Measurements from ENCODE around the gene HOXB1. TPM values are rescaled to one million over a fixed set of nuclear protein-coding genes. Genes with fewer than 3 reads are reported as not detected.

The HOXB1 gene
- total RNA-seq, 2 experiments from 2014 or later = not detected

DNA sequence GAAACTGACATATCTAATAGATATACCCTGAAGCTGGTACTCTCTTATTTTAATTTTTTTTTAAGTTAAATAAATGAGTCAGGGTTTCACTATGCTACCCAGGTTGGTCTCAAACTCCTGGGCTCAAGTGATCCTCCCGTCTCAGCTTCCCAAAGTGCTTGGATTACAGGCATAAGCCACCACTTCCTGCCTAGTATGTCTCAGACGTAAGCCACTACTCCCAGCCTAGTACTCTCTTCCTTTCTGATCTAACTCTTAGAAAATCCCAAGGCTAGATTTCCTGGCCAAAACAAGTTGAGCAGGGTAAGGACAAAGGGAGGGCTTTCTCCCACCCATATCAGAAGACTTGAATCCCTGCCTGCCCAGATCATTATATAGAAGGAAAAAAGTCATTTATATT is 33.7 kb downstream of the HOXB1 start:
- H3K4me3 Mint-ChIP-seq = no peak overlapping the region
- POLR2A ChIA-PET = interaction anchor here (0.8 kb wide), 1 partner anchor 45 kb away, joined by 3 read pairs; no protein-coding TSS in a partner anchor
- peaks cover 47% of the 10 kb centered on the region for H3K27me3 Mint-ChIP-seq (ENCODE audit: low read depth)
- ATAC-seq = no peak
- H3K36me3 Mint-ChIP-seq (ENCODE audit: low read depth) = no peaks in the 10 kb centered on the region
- CTCF ChIA-PET = interaction anchor here (0.6 to 1.3 kb wide), 6 partner anchors 17 to 145 kb away, joined by 3 to 6 read pairs (median 4); partner anchors contain the start of gene HOXB5
- DNase-seq = no peak
- no peaks in the 10 kb centered on the region for H3K9me3 Mint-ChIP-seq (ENCODE audit: insufficient read depth)
- H3K4me1 Mint-ChIP-seq (ENCODE audit: low read depth) = peaks cover 8% of the 10 kb centered on the region
- no peak overlapping the region for H3K27ac Mint-ChIP-seq

DNA sequence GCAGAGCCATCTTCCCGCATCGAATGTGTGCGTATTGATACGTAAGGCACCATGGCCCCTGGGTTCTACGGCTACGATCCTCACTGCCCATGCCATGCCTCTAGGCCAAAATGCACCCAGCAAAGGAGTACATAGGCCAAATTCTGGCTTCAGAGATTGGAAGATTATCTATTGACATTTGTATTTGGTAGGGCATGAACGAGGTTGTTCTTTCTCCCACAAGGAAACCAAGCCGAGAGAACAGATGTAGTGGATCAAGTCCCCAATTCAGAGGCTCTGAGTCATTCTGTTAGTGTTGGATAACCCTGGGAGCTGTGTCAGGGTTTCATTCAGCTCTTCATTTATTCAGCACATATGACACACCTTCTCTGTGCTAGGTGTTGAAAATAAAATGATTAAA is 36.5 kb downstream of the HOXB1 start:
- ChIA-PET POLR2A (no interaction called here), CTCF (interaction anchor here (3.3 to 4.5 kb wide), 2 partner anchors 12 to 46 kb away, joined by 23 to 60 read pairs; no protein-coding TSS in a partner anchor)
- no peak overlapping the region for H3K27ac Mint-ChIP-seq
- H3K27me3 Mint-ChIP-seq (ENCODE audit: low read depth) = peaks cover 34% of the 10 kb centered on the region
- ATAC-seq (no peak), DNase-seq (no peak)
- no peak overlapping the region for H3K4me3 Mint-ChIP-seq
- H3K4me1 Mint-ChIP-seq (ENCODE audit: low read depth) = peaks cover 27% of the 10 kb centered on the region
- H3K36me3 Mint-ChIP-seq (ENCODE audit: low read depth) = no peaks in the 10 kb centered on the region
- no peaks in the 10 kb centered on the region for H3K9me3 Mint-ChIP-seq (ENCODE audit: insufficient read depth)

DNA sequence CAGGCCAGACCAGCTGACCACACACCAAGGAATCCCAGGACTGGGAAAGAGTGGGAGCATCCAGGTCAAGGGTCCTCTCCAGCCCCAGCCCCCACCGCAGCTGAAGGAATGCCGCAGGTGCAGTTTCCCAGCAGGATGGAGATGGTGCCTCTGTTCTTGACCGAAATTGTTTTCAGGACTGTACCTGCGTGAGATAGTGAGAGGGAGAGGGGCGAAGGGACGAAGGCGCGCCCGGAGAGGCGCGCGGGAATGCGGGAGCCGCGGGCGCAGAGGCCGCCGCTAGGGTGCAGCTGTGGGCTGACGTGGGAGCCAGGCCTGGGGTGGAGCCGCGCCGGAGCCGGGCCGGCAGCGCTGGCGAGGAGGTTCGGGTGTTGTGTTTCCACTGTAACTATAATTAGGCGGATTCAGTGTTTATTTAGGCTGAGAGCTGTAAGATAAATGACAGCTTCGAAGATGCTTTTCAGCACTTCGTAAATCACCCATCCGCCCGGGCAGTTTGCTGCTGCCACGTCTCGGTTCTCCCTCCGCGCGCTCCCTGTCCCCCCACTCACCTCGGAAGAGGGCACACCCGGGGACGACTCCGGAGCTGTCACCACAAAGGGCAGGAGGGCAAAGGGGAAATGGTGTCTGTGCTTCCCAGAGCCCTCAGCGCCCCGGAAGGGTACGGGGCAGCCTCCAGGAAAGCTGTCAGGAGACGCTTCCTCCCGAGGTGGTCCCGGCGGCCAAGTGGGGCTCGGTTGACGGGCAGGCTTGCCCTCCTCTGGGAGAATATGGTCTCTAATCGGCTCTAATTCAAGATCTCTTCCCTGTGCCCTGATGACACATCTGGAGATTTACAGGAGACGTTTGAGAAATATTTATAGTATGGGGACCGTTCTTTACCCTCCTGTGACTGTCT is 38.2 kb downstream of the HOXB1 start:
- Mint-ChIP-seq H3K4me1 (ENCODE audit: low read depth) (peaks cover 39% of the 10 kb centered on the region), H3K36me3 (ENCODE audit: low read depth) (no peaks in the 10 kb centered on the region), H3K27me3 (ENCODE audit: low read depth) (peaks cover 23% of the 10 kb centered on the region), H3K27ac (no peak overlapping the region), H3K9me3 (ENCODE audit: insufficient read depth) (no peaks in the 10 kb centered on the region), H3K4me3 (peak overlapping the region; percentile 65)
- peak; percentile 96 for ATAC-seq
- peak; percentile 75 for DNase-seq
- ChIA-PET POLR2A (interaction anchor here (0.6 to 1.4 kb wide), 4 partner anchors 16 to 140 kb away, joined by 3 to 6 read pairs (median 3); no protein-coding TSS in a partner anchor), CTCF (interaction anchor here (0.7 to 4.5 kb wide), 38 partner anchors 8 to 173 kb away, joined by 3 to 60 read pairs (median 4); partner anchors contain the start of gene HOXB5)

- CTCF ChIA-PET = interaction anchor here (0.6 to 4.5 kb wide), 28 partner anchors 9 to 156 kb away, joined by 3 to 60 read pairs (median 6); partner anchors contain the start of gene HOXB5
- ATAC-seq = peak; percentile 29
- Mint-ChIP-seq H3K27me3 (ENCODE audit: low read depth) (peaks cover 20% of the 10 kb centered on the region), H3K4me1 (ENCODE audit: low read depth) (peaks cover 39% of the 10 kb centered on the region), H3K4me3 (peak overlapping the region; percentile 51), H3K36me3 (ENCODE audit: low read depth) (no peaks in the 10 kb centered on the region), H3K27ac (no peak overlapping the region), H3K9me3 (ENCODE audit: insufficient read depth) (no peaks in the 10 kb centered on the region)
- POLR2A ChIA-PET = interaction anchor here (0.6 to 1.0 kb wide), 2 partner anchors 15 to 22 kb away, joined by 3 read pairs; no protein-coding TSS in a partner anchor
- DNase-seq = no peak
Observed at GRCh38 chr17:48491527-48492273, 39.1 kb downstream of the HOXB1 start.

- H3K4me3 Mint-ChIP-seq = no peak overlapping the region
- H3K36me3 Mint-ChIP-seq (ENCODE audit: low read depth) = no peaks in the 10 kb centered on the region
- DNase-seq = no peak
- POLR2A ChIA-PET = no interaction called here
- ATAC-seq = no peak
- CTCF ChIA-PET = interaction anchor here (1.0 to 4.5 kb wide), 4 partner anchors 8 to 155 kb away, joined by 3 to 60 read pairs (median 18); no protein-coding TSS in a partner anchor
- H3K9me3 Mint-ChIP-seq (ENCODE audit: insufficient read depth) = no peaks in the 10 kb centered on the region
- peaks cover 39% of the 10 kb centered on the region for H3K4me1 Mint-ChIP-seq (ENCODE audit: low read depth)
- H3K27ac Mint-ChIP-seq = no peak overlapping the region
- peaks cover 19% of the 10 kb centered on the region for H3K27me3 Mint-ChIP-seq (ENCODE audit: low read depth)
Observed at GRCh38 chr17:48490451-48490892, 40.3 kb downstream of the HOXB1 start.

DNA sequence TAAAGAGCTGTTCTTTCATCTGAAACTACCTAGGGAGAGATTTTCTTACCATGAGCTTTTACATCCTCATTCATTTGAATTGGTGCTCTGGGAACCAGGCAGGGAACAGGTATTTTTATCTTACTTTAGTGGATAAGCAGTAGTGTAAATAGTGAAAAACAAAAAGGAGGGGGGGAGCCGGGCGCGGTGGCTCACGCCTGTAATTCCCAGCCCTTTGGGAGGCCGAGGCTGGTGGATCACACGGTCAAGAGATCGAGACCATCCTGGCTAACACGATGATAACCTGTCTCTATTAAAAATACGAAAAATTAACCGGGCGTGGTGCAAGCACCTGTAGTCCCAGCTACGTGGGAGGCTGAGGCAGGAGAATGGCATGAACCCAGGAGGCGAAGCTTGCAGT is 41.0 kb downstream of the HOXB1 start:
- ATAC-seq (no peak), DNase-seq (no peak)
- H3K4me1 Mint-ChIP-seq (ENCODE audit: low read depth) = peaks cover 41% of the 10 kb centered on the region
- no peak overlapping the region for H3K4me3 Mint-ChIP-seq
- H3K27me3 Mint-ChIP-seq (ENCODE audit: low read depth) = peaks cover 16% of the 10 kb centered on the region
- no peaks in the 10 kb centered on the region for H3K9me3 Mint-ChIP-seq (ENCODE audit: insufficient read depth)
- POLR2A ChIA-PET = interaction anchor here (0.7 kb wide), 1 partner anchor 347 kb away, joined by 3 read pairs; no protein-coding TSS in a partner anchor
- no peaks in the 10 kb centered on the region for H3K36me3 Mint-ChIP-seq (ENCODE audit: low read depth)
- no peak overlapping the region for H3K27ac Mint-ChIP-seq
- CTCF ChIA-PET = interaction anchor here (1.4 kb wide), 1 partner anchor 103 kb away, joined by 4 read pairs; the partner anchor contains the start of gene HOXB5

GRCh38 chr17:48488548-48489106 is 42.2 kb downstream of the HOXB1 start:
- Mint-ChIP-seq H3K36me3 (ENCODE audit: low read depth) (no peaks in the 10 kb centered on the region), H3K4me3 (no peak overlapping the region), H3K4me1 (ENCODE audit: low read depth) (peaks cover 48% of the 10 kb centered on the region), H3K27me3 (ENCODE audit: low read depth) (peaks cover 11% of the 10 kb centered on the region), H3K27ac (no peak overlapping the region), H3K9me3 (ENCODE audit: insufficient read depth) (no peaks in the 10 kb centered on the region)
- no peak for ATAC-seq
- POLR2A ChIA-PET = no interaction called here
- CTCF ChIA-PET = interaction anchor here (0.6 to 1.5 kb wide), 5 partner anchors 32 to 1276 kb away, joined by 3 to 4 read pairs (median 4); partner anchors contain the start of gene HOXB5
- DNase-seq = no peak

DNA sequence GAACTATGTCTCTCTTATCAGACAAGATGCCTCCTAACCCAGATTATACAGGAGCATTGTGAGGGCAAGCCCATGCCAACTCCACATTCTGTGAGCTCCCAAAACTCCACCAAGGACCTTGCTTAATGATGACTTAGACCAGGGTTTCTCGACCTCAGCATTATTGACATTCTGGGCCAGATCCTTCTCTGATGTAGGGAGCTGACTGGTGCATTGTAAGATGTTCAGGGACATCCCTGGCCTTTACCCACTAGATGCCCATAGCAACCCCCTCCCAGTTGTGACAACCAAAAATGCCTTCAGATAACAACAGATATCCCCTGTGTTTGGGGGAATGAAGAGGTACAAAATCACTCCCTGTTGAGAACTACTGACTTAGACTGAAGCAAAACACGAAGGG is 43.6 kb downstream of the HOXB1 start:
- Mint-ChIP-seq H3K4me3 (no peak overlapping the region), H3K9me3 (ENCODE audit: insufficient read depth) (no peaks in the 10 kb centered on the region), H3K27me3 (ENCODE audit: low read depth) (peaks cover 9% of the 10 kb centered on the region), H3K36me3 (ENCODE audit: low read depth) (no peaks in the 10 kb centered on the region), H3K4me1 (ENCODE audit: low read depth) (peaks cover 55% of the 10 kb centered on the region), H3K27ac (no peak overlapping the region)
- POLR2A ChIA-PET = interaction anchor here (0.6 kb wide), 1 partner anchor 271 kb away, joined by 3 read pairs; no protein-coding TSS in a partner anchor
- no peak for ATAC-seq
- no peak for DNase-seq
- CTCF ChIA-PET = interaction anchor here (1.0 to 1.6 kb wide), 2 partner anchors 97 to 135 kb away, joined by 3 to 5 read pairs; no protein-coding TSS in a partner anchor

- H3K27ac Mint-ChIP-seq = no peak overlapping the region
Observed at GRCh38 chr17:48486557-48486956, 44.3 kb downstream of the HOXB1 start.

GRCh38 chr17:48484850-48485249 is 46.0 kb downstream of the HOXB1 start:
- ChIA-PET POLR2A (no interaction called here), CTCF (interaction anchor here (1.3 kb wide), 1 partner anchor 30 kb away, joined by 3 read pairs; no protein-coding TSS in a partner anchor)
- no peaks in the 10 kb centered on the region for H3K9me3 Mint-ChIP-seq (ENCODE audit: insufficient read depth)
- no peak for DNase-seq
- H3K4me1 Mint-ChIP-seq (ENCODE audit: low read depth) = peaks cover 42% of the 10 kb centered on the region
- no peak for ATAC-seq
- H3K27me3 Mint-ChIP-seq (ENCODE audit: low read depth) = peaks cover 9% of the 10 kb centered on the region
- H3K27ac Mint-ChIP-seq = no peak overlapping the region
- H3K4me3 Mint-ChIP-seq = no peak overlapping the region
- H3K36me3 Mint-ChIP-seq (ENCODE audit: low read depth) = no peaks in the 10 kb centered on the region

More at GRCh38 chr17:48486557-48486956, 44.3 kb downstream of the HOXB1 start:
- Mint-ChIP-seq H3K27me3 (ENCODE audit: low read depth) (peaks cover 9% of the 10 kb centered on the region), H3K36me3 (ENCODE audit: low read depth) (no peaks in the 10 kb centered on the region), H3K4me1 (ENCODE audit: low read depth) (peaks cover 54% of the 10 kb centered on the region), H3K4me3 (no peak overlapping the region), H3K9me3 (ENCODE audit: insufficient read depth) (no peaks in the 10 kb centered on the region)
- no peak for ATAC-seq
- DNase-seq = no peak
- ChIA-PET CTCF (interaction anchor here (1.0 to 1.6 kb wide), 4 partner anchors 34 to 192 kb away, joined by 3 to 5 read pairs (median 3); partner anchors contain the start of gene HOXB5), POLR2A (interaction anchor here (0.8 kb wide), 1 partner anchor 14 kb away, joined by 3 read pairs; no protein-coding TSS in a partner anchor)

DNA sequence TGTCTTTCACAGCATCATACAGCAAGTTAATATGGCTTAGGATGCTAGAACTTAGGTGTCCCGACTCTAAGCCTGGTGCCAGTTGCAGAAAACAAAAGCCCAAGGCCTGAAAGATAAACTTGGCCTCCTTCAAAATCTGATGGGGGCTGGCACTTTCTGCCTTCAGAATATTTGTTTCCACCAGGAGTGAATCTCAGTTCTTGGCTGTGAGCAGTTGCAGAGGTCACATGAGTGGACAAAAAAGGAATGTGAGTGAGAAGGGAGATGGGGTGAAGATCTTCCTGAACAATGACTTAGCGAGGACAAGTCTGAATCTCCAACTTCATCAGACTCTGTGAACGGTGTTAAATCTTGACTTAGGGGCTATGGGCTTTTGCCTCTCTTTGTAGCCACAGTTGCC is 46.6 kb downstream of the HOXB1 start:
- Mint-ChIP-seq H3K4me3 (no peak overlapping the region), H3K4me1 (ENCODE audit: low read depth) (peaks cover 38% of the 10 kb centered on the region), H3K27ac (no peak overlapping the region), H3K36me3 (ENCODE audit: low read depth) (no peaks in the 10 kb centered on the region), H3K9me3 (ENCODE audit: insufficient read depth) (no peaks in the 10 kb centered on the region), H3K27me3 (ENCODE audit: low read depth) (peaks cover 9% of the 10 kb centered on the region)
- no peak for DNase-seq
- no peak for ATAC-seq
- ChIA-PET POLR2A (no interaction called here), CTCF (interaction anchor here (1.7 to 3.8 kb wide), 3 partner anchors 8 to 132 kb away, joined by 6 to 19 read pairs (median 8); partner anchors contain the start of gene HOXB5)

Data from activated CD8-positive, alpha-beta T cell treated with anti-CD3 and anti-CD28 coated beads, Interleukin-2, amount 10 ng/mL, durations not matched to agents 7 days and 5 days (primary cell).